ENCODE data around the gene TRIM26.

DNA sequence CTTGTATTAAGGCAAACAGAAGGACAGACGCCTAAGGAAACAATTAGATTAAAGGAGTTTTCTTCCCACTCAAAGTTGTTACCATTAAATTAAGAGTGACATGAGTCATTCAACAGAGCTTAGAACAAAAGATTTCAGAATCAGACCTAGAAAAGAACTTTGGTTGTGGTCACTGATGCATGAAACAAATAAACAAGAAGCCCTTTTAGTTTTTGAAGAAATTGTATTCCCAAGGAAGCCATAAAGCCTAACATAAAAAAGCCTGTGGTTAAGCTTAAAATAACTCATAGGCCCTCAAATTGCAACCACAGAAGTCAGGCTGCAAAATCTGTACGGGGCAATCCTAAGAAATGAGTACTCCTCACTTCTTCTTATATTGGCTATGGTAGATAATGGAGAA, 17.9 kb upstream of the TRIM26 start:
- TF ChIP-seq POLR2AphosphoS5 (IDR thresholded peaks at IDR 0.05; ENCODE audit: borderline replicate concordance, low read depth, low read length) (no peak), EZH2 (IDR thresholded peaks at IDR 0.05) (no peak), FOXP2 (optimal IDR thresholded peaks at IDR 0.05; ENCODE audit: control extremely low read depth, extremely low read length, insufficient read depth) (no peak)
